Activated CD8-positive, alpha-beta memory T cell treated with anti-CD3 and anti-CD28 coated beads, Interleukin-2, amount 50 U/mL, for 1 hour (primary cell): ENCODE measurements around the gene DNAH1.

Experiments
- DNase-seq: peaks from one replicate; pipeline ENCODE4 v3.0.0-alpha.2; 2020; ENCODE audit errors: extremely low read depth

Gene DNAH1

DNA sequence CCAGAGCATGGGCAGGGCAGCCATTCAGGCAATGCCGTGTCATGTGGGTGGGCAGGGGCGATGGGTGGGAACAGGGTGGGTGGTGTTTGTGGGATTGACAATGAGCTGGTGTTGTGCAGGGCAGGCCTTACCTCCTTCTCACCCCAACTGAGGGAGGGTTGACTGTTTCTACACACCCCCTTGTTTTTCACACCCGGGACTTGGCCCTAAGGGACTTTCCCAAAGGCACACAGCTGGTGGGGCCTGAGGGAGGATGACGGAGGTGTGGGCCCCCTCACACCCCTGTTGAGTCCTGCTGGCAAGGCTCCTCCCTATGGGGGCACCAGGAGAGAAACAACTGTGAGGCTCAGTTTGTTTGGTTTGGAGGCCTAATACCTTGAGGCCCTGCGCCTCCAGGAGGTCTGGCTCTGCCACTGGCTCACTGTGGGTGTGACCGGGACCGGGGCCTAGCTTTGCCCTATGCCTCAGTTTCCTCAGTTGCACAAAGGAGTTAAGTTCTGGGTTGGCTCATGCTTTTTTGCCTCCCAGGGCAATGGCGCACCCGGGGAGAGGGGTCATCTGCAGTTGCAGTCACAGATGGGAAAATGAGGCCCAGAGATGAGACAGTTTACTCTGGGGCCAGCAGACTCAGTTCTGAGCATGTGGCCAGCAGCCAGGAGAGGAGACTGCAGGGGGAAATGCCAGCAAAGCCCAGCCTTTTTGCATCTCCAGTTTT lies 5.1 kb upstream of the DNAH1 start:
- DNase-seq, result no peak

DNA sequence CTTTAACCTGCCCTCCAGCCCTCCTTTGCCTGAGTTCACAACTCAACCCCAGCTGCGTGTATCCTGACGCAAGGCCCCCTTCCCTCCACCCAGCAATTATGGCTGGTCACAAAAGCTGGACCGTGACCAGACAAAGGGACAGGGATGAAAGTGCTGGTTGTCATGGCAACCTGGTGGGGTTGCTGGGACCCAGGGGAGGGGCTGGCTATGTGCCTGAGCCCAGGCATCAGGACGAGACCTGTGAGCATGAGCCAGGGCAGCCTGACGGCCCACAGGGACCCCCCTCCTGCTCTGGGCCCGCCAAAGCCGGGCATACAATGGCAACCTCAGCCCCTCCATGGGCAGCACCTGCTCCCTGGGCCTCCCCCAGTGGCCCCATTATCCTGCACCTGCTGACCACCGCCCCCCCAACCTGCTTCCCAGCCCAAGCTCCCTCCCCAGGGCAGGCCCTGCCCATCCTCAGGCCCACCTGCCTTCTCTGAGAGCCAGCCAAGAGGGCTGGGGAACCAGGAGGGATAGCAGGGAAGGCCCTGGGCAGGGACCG lies 4.5 kb upstream of the DNAH1 start:
- no peak for DNase-seq

DNA sequence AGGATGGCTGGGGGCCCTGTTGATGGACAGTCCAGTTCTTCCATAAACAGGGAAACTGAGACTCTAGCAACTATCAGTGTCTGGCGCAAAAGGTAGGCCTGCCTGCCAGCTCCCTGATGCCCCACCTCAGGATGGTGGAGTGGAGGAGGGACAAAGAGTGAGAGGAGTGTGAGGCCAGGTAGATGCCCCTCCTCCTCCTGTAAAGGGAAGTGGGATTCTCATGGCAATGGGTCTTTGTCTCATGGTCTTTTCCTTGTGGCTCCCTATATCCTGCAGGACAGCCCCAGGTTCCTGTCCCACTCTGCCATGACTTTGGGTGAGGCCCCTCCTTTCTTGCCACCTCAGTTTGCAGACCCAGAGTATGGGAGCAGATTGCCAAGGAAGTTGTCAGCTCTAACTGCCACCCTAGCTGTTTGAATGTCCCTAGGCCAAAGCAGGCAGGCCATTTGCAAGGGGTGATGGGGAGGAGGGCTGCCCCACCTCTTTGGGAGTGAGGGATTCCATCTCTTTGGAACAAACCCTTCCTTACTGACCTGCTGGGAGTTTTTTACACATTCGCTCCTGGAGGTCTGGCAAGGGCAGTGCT lies 2.8 kb upstream of the DNAH1 start:
- DNase-seq, result no peak

- DNase-seq, result no peak
Observed at GRCh38 chr3:52313774-52314188, 2.3 kb upstream of the DNAH1 start.

DNA sequence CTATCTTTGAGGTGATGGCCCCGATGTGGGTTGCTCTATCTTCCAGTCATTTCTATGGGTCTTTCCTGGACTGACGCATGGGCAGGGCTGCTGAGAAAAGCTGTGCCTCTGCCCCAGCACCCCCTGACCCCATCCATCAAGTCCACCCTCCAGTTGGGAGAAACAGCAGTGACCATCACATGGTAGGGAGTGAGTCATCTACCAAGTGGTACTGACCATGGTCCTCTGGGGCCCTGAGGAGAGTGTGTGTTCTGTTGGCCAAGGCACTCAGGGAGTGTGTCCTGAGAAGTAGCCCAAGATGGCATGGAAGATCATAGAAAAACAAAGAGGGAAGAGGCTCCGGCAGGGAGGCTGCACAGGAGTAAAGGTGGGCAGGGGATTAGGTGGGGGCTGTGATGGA lies 1.6 kb upstream of the DNAH1 start:
- DNase-seq, result no peak

GRCh38 chr3:52315006-52315405 lies 1.1 kb upstream of the DNAH1 start:
- DNase-seq, result no peak

- DNase-seq, result no peak
Observed at GRCh38 chr3:52317208-52318000, 1.3 kb downstream of the DNAH1 start.

DNA sequence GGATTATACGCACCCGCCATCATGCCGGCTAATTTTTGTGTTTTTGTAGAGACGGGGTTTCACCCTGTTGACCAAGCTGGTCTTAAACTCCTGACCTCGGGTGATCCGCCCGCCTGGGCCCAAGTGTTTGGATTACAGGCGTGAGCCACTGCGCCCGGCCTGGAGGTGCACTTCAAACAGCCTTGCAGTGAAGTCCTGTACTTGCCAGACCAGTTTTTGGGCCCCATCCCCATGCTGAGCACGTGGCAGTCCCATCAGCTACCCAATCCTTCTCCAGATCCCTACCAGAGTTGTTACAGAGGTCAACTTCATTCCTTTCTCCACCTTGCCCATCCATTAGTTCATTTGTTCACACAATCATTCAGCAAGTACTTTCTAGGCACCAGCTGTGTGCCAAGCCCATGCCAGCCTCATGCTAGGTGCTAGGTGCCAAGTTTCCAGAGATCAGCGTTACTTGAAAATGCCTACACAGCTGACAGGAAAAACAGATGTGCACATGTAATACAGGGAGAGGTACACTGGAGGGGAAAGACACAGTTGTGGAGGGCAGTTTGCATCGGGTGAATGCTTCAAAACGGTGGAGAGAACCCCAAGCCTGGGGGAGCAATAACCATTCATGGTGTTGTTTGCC lies 2.2 kb downstream of the DNAH1 start:
- DNase-seq, result no peak

DNA sequence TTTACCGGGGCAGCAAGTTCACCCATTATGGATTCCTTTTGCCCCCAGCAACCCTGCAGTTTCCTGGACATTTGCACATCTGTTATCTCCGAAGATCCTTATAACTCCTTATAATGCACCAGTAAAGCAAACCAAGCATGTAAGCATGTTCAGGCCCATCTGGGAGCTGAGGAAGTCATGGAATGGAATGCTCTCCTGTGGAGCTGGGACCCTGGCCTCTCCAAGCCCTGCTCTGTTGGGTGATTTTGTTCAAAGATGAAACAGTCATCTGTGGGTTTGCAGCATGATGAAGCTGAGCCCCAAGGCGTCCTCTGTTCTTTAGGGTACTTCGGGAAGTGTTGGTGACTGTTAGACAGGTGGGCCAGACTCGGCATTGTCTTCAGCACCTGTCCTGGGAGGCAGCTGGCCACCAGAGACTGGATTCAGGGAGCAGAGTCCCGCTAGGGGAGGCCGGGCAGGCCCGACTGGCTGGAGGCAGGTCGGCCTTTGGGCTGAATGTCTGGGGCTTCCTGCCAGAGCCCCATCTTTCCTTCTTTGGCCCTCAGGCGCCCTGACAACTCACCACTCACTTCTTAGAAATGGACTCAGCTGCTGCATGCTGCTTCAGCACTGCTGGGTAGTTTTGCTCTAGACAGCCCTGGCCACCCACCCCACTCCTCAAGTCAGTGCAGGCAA lies 3.9 kb downstream of the DNAH1 start:
- DNase-seq, result no peak

- no peak for DNase-seq
Observed at GRCh38 chr3:52321481-52321880, 5.4 kb downstream of the DNAH1 start.

DNA sequence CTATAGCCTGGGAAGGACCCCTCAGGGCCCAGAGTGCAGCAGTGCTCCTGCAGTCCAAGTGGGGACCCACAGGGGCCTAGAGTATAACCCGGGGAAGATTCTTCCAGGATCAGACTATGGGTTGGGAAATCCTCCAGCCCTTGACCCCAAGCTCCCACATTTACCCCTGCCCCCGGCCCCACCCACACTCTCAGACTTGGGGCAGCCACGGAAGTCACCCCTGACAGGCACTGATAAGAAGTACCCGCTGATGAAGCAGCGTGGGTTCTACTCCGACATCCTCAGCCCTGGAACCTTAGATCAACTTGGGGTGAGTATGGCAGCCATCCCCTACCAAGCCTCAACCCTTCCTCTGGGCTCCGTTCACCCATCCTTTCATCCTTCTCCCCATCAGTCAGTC lies 6.3 kb downstream of the DNAH1 start:
- no peak for DNase-seq

DNA sequence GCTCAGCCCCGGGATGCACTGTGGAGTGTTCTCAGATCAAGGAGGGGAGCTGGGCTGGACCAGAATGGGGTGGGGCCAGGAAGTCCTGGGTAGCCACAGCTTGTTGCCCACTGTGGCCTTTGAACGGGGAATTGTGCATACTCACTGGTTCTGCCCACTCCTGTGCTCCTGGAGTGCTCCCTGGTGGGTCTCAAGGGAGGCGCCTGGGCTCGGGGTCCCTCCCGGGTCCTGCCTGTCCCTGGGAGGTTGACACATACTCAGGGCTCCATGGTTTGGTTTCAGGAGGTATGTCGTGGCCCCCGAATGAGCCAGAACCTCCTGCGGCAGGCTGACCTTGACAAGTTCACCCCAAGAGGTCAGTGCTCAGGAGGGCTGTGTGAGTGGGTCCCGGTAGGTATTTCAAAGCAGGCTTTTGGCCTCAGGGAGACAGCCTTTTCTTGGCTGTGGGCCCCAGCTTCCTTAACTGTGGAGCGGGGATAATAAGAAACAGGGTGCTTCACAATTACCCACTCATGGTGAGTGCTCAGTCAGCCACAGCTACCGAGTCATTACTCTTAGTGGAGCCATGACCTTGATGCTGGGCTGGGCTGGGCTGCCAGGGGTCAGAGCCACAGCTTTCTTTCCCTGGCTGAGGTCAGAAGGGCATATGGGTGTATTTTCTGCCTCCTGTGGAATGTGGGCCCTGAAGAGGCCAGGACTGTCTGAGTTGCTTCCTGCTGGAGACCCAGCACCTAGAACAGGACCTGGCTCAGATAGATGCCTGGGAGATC lies 7.6 kb downstream of the DNAH1 start:
- no peak for DNase-seq

DNA sequence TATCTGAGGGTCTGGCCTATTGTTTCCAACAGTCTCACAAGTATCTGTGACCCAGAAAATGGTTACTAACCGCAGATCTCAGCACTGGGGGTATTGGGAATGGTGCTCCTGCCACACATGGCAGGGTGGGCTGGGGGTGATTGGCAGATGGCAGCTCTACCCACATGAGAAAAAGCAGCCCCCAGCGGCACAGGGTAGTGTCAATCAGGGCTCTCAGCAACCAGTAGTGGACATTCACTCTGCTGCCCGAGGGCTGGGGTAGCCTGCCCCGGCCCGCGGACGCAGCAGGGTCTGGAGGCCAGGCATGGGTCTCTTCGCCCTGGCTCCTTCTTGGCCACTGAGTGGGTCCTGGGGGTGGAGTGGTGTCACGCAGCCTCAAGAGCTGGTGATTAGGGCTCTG lies 8.6 kb downstream of the DNAH1 start:
- DNase-seq, result no peak

GRCh38 chr3:52325686-52326085 lies 9.6 kb downstream of the DNAH1 start:
- DNase-seq, result no peak

- no peak for DNase-seq
Observed at GRCh38 chr3:52326976-52327375, 10.9 kb downstream of the DNAH1 start.

DNA sequence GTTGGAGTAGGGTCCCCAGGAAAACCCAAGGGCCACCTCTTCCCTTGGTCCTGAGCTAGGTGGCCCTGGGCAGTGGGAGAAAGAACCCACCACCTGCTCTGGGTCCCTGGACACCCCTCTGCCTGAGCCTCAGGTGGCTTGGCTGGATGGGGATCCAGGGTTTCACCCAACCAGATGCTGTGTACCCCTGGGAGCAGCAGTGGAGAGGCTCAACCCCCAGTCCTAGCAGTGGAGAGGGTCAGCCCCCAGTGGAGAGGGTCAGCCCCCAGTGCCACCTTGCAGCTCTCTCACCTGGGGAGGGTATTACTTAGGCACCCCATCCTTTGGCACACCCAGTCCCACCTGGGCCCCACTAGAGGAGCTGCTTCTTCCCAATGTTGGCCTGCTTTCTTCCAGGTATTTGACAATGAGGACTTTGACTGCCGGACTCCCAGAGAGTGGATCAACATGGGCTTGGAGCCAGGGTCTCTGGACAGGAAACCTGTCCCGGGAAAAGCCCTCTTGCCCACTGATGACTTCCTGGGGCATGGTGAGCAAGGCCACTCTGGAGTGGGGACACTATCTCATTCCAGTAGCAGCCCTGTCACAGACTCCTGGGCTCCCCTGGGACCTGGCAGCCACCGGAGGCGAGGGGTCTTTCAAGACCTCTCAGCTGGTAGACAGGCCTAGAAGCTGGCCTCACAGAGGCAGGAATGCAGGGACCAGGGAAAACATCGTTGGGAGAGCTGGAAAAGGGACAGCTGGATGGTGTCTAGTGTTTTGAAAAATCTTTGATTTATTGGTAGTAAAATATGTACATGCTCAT lies 11.6 kb downstream of the DNAH1 start:
- DNase-seq, result no peak

DNA sequence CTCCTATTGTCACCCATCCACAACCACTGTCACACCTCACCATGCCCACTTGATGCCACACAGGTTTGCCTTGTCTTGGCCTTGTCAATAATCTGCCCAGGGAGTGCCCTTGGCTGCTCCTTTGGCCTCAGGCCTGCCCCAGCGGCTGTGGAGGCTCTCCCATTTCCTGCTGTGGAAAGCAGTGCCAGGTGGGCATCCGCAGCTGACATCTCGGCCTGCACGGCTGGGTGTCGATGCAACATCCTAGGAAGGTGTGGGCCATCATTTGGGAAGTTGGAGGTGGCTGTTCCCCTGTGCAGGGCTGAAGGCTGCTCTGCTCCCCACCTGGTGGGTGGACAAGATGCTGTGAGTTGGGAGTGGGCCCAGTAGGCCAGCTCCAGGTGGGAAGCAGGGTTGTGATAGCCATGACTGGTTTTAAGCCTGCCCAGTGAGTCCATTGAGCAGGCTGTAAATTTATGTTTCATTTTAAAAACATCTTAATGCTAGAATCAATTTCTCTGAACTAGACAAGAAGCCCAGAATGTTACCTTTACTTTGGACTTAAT lies 12.5 kb downstream of the DNAH1 start:
- DNase-seq, result no peak

GRCh38 chr3:52330194-52330805 lies 14.2 kb downstream of the DNAH1 start:
- DNase-seq, result no peak

DNA sequence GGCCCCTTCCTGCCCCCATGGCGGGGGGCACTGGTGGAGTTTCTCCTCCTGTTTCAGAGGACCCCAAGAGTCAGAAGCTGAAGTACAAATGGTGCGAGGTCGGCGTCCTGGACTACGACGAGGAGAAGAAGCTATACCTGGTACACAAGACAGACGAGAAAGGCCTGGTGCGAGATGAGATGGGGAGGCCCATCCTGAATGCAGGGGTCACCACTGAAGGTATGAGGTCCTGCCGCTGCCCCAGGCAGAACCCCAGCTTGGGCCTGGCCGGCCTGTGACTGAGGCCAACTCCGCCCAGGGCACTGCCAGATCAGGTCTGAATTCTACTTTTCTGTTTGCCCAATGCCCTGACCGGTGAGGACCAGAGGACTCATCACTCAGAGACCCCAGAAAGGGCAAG lies 15.0 kb downstream of the DNAH1 start:
- DNase-seq, result no peak
